NCI-H774 (cell line): Measurements from ENCODE around the gene ZNF169.
A peak's percentile ranks its signal among the peaks of the same experiment; 100 is the strongest.
"Not testable (repeated sequence)": the region's sequence is repeated elsewhere in the genome, so short reads cannot be mapped to it uniquely, and the experiment has no call there.

Experiments
- DNase-seq: peaks from one replicate; lab custom pipeline; 2025; lab: John Stamatoyannopoulos, UW

ZNF169 gene

DNA sequence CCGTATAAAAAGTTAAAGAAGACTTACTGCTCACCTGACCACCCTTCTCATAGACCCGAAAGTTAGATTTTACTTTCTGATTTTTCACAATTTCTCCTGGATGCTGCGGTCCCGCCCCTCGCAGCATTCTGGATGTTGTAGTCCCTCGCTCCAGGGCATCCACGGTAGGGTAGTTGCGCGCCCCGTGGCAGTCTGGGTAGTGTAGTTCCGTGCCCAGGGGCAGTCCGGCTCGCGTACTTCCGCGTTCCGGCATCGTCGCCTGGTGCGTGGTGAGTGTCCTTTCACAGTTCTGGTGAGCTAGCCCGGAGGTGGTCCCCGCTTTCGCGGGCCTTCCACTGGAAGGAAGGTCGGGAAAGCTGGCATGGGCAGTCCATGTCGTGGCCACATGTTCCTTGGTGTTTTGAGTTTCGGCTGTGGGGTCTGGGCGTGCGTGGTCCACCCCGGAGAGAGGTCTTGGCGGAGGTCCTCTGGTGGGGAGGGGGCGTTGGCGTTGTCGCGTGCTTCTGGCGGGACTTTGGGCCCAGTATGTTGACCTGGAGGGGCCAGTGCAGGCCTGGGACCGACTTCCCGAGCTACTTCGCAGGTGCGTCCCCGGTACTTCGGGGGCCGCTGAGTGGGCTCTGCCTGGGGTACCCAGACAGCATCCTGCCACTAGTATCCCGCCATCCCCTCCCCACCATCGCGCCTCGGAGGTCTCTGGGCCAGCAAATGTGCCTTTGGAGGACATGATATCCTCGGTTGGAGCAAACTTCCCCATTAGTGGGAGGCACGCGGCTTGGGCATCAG is at the start of gene ZNF169:
Gene ZNF169 (plus strand): TSS at position 222 of the 786 bp plus-strand sequence. CDS start 19,515 bp downstream, outside the sequence.
- peak; percentile 82 for DNase-seq

DNA sequence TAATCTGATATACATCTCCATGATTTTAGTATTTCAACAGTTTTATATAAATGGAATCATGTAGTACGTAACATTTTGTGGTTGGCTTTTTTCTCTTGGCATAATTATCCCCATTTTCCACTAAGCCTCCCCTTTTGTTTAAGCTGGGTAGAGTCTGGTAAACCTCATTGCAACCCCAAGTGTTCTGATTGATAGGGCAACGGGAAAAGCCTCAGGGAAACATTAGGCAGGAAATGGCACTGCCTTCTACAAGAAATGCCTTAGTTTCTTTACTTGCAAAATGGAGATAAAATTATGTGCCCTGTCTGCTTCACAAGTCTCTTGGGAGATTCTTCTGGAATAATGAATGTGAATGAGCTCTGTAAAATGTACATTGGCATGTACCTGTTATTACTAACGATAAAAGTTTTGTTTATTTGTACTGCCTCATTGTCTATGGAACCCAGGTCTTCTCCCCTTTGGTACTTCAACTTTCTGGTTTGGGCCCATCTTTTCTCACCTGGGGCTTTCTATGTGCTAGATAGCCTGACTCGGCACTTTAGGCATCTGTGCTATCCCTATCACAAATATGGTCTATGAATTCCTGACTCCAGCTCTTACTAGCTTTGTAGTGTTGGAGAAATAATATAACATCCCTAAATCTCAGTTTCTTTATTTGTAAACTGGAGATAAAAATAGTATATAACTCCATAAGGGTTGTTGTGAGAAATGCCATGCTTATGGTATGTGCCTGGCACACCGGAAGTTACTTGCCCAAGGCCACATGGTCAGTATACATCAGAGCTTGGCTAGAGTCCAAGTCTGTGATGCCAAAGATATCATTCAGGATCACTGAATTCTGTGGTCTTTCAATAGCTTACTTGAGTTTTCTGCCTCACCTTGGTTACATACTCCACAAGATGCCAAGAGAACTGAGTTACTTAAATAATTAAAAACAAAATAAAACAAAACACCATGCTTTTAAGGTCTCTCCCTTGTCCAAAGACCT is 48.2 kb upstream of the ZNF169 start:
- no peak for DNase-seq

DNA sequence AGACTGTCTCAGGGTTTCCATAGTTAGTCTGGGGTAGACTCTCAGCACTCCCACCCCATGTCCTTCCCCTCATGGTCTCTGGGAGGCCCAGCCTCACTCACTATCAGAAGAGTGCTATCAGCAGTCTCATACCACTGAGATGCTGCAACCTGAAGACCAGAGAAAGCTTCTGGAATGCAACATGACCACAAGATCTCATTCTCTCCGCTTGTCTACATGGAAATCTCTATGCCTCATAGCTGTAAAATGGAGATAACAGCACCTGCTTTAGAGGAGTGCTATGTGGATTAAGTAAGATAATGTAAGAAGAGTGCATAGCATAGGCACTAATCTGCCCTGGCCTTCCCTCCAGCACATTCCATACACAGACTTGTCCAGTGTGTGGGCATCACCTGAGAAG is 47.0 kb upstream of the ZNF169 start:
- DNase-seq = no peak

DNA sequence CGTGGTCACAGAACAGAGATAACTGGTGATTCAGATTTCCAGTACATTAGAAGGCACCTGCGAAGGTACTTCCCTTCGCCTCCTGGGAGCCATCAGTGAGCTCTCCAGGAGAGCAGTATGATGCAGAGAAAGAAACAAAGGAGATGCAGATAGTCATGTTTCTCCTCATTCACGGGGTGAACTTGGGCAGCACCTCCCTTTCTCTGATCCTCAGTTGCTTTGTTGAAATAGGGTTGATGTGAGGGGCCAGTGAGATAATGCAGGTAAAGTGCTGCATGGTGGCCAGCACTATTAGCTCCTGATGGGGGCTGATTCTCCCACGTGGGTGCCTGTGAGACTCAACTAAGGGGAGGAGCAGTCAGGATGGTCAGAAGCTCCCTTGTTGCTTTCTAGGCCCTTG is 46.6 kb upstream of the ZNF169 start:
- no peak for DNase-seq

DNA sequence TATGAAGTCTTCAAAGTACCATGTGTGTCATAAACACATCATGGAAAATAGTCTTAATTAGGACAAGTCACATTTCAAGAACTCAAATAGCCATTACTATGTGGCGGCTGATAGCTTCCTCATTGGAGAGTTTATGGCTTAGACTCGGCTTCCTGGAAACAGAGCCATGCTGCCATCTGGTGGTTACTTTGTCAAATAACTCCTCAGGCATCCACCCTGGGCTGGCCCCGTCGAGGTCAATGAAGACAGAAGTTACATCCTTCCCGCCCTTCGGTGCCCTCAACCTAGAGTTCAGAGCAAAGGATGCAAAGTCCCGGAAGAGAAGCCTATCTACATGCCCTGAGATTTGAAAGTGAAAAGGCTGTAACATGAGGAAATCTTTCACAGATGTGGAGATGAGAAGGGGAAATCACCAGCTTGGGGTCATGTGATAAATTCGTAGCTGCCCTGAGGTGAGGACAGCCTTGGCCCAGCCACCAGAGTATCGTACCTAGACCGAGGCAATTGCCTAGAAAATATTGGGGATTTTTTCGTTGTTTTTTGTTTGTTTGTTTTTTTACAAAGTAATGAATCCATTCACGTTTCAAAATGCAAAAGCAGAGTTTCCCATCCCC is 45.5 kb upstream of the ZNF169 start:
- DNase-seq = peak; percentile 81

DNA sequence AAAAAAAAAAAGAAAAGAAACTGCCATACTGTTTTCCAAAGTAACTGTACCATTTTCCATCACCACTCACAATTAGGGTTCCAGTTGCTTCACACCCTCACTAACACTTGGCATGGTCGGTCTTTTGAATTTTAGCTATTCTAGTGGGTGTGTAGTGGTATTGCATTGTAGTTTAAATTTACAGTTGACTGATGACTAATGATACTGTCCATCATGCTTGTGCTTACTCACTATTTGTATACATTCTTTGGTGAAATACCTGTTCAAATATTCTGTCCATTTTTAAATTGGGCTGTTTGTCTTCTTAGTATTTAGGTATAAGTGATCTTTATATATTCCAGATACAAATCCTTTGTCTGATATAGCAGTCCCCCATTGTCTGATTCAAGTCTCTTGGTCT is 36.2 kb upstream of the ZNF169 start:
- DNase-seq = no peak

DNA sequence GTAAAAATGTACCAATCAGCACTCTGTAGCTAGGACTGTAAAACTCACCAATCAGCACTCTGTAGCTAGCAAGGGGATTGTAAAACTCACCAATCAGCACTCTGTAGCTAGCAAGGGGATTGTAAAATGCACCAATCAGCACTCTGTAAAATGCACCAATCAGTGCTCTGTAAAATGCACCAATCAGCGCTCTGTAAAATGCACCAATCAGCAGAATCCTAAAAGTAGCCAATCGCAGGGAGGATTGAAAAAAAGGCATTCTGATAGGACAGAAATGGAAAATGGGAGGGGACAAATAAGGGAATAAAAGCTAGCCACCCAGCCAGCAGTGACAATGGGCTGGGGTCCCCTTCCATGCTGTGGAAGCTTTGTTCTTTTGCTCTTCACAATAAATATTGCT is 33.7 kb upstream of the ZNF169 start:
- not testable (repeated sequence) for DNase-seq

DNA sequence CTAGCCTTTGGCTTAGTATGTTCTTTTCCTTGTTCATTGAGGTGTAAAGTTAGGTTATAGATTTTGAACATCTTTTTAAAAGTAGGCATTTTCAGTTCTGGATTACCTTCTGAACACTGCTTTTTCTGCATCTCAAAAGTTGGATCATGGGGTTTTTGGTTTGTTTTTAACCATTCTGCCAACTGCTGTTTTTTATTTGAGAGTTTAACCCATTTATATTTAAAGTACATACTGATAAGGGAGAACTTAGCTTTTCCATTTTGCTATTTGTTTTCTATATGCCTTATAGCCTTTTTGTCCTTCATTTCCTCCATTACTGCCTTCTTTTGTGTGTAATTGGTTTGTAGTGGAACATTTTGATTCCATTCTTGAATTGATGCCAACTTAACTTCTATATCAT is 30.5 kb upstream of the ZNF169 start:
- DNase-seq = no peak

DNA sequence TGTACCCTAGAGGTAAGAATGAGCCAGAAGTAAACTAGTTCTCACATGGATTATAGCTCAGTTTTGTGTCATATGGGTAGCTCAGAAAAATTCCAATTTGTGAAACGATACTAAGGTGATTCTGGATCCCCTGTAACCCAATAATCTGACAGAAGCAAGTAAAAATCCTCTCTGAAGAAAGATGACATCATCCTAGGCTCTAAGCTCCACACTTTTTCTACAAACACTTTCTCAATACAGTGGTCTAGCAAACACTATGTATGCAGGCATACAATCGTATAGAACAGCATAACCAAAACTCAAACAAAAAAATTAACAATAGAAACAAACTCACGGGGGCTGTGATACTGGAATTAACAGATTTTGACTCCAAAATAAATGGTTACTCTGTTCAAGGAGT is 26.7 kb upstream of the ZNF169 start:
- no peak for DNase-seq

DNA sequence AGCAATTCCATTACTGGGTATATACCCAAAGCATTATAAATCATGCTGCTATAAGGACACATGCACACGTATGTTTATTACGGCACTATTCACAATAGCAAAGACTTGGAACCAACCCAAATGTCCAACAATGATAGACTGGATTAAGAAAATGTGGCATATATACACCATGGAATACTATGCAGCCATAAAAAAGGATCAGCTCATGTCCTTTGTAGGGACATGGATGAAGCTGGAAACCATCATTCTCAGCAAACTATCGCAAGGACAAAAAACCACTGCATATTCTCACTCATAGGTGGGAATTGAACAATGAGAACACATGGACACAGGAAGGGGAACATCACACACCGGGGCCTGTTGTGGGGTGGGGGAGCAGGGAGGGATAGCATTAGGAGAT is 18.0 kb upstream of the ZNF169 start:
- DNase-seq = not testable (repeated sequence)

DNA sequence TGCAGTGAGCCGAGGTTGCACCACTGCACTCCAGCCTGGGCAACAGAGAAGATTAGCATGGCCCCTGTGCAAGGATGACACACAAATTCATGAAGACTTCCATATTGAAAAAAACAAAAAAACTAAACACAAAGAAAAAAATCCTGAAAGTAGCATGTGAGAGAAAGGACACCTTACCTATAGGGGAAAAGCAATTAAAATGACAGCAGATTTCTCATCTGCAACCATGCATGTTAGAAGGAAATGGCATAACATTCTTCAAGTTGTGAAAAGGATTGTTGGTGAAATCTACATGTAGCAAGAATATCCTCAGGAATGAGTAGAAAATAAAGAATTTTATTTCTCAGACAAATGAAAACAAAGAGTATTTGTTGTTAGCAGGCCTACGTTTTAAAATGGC is 13.4 kb upstream of the ZNF169 start:
- DNase-seq = no peak

DNA sequence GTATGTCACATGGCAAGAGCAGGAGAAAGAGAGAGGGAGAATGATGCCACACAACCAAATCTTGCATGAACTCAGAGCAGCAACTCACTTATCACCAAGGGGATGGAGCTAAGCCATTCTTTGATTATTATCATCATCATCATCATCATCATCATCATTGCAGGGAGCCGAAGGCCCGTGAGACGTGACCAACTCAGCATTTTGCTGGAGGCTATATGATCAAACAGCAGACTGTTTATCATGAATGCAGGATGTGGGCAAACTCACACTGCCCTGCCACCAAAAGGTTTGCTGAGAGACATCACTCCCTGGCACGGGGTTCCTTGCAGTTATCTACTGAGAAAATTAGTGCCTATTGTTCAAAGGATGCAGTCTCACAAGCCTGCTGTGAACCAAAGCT is 8.6 kb upstream of the ZNF169 start:
- no peak for DNase-seq

DNA sequence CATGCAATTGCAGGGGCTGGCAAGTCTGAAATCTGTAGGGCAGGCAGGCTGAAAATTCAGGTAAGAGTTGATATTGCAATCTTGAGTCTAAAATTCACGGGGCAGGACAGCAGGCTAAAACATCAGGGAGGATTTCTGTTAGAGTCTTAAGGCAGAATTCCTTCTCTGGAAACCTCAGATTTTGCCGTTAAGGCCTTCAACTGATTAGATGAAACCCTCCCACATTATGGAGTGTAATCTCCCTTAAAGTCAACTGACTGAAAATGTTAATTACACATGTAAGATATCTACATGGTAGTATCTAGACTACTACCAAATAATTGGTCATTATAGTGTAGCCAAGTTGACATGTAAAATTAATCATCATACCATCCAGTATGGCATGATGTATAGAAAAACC is 3.1 kb upstream of the ZNF169 start:
- no peak for DNase-seq

DNA sequence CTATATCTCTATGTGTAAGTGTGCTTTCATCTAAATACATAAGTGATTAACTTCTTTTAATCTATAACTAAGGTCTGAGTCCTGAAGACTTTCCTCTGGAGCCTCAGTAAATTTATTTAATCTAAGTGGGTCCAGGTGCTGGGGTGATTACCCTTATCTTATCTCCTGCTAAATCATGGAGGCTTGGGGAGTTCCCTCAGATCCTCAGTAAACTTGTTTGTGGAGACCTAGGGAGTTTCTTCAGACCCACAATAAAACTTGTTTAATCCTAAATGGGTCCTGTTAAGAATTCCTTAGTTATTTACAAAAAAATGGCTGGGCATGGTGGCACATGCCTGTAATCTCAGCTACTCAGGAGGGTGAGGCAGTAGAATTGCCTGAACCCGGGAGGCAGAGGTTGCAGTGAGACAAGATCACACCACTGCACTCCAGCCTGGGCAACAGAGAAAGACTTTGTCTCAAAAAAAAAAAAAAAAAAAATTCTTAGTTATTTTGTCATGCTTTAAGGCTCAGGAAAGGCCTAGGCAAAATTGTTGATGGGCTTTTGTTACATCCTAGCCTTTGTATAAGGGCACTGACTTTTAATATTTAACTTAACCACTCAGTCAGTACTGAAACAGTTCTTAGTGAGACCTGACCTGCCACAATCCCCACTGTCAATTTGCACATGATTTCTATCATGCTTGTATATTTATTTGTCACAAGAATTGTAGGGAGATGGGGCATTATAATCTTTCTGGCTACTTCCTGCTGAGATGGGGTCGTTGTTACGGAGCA is 6.7 kb downstream of the ZNF169 start:
- not testable (repeated sequence) for DNase-seq

DNA sequence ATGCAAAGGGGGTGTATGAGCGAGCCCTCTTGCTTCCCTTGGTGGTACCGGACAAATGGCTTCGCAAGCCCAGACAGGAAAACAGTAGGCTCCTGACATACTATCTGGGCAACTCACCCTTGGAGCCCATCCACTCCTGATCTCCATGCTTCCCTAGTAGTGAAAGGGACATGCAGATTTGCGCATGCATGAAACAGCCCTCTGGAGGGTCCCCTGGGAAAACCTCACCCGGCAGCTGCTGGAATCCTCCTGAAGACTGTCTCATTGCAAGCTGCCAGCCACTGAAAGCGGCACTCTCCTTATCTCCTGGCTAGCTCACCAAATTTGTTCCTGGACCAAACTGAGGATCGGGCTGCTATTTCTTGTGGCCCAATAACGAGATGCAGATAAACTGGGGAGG is 10.2 kb downstream of the ZNF169 start:
- no peak for DNase-seq

DNA sequence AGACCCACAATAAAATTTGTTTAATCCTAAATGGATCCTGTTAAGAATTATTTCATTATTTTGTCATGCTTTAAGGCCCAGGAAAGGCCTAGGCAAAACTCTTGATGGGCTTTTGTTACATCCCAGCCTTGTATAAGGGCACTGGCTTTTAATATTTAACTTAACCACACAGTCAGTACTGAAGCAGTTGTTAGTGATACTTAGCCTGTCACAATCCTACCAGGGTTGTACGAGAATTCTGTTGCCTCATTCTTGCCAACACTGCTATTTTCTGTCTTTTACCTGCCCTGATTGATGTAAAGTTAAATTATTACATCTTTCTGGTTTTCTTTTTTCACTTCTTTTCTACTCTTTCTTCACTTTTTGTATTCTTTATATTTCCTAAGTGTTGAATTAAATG is 10.9 kb downstream of the ZNF169 start:
- DNase-seq = no peak

DNA sequence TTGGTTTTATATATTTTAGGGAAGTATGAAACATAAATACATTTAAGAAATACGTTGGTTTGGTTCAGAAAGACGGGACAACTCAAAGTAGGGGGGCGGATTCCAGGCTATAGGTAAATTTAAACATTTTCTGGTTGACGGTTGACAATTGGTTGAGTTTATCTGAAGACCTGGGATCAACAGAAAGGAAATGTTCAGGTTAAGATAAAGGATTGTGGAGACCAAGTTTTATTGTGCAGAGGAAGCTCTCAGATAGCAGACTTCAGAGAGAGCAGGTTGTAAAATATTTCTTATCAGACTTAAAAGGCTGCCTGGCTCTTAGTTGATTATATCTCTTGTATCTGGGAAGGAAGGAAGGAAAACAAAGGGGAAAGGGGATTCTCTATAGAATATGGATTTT is 17.9 kb downstream of the ZNF169 start:
- DNase-seq = not testable (repeated sequence)

DNA sequence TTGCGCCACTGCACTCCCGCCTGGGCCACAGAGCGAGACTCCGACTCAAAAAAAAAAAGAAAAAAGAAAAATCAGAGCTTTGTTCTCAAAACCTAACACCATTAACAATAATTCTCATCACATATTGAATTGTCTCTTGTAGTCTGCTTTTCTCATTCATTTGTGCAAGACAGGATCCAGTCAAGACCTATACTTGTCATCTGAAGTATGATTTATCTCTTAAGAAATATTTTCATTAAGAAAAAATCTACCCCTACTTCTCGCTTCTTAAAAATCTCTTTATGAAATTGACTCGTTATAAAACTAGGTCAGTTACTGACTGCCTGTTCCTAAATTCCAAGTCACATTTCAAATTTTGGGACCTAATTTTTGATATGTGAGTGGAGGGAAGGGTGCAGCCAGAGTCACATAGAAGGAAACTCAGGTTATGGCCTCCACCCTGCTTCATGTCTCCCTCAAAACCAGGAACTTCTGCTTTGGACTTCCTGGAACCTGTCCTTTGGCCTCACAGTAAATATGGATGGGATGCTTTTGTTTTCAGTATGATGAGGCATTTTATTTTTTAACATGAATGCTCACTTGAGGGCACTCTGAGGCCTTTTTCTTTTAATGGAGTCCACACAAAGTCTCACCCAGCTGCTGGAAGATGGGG is 18.9 kb downstream of the ZNF169 start:
- no peak for DNase-seq

DNA sequence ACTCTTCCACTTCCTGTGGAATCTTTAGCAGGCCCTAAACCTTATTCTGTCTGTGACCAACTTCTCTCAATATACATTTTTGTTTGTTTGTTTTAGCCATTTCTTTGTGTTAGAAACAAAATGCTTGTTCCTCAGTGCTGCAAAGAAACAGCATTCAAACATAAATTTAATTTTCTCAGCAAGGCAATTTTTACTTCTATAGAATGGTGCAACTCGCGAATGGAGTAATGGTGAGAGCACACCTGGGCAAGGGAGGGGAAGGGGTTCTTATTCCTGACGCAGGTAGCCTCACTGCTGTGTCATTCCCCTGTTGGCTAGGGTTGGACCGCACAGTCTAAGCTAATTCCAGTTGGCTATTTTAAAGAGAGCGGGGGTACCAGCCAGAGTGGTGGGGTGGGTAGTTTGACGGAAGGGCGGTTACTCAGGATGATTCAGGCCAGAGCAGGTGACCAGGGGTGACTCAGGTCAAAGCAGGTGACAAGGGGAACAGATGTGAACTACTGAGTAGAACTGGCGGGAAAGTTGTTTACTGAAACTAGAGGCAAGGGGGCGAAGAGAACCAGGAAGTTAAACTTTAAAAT is 21.4 kb downstream of the ZNF169 start:
- DNase-seq = no peak

DNA sequence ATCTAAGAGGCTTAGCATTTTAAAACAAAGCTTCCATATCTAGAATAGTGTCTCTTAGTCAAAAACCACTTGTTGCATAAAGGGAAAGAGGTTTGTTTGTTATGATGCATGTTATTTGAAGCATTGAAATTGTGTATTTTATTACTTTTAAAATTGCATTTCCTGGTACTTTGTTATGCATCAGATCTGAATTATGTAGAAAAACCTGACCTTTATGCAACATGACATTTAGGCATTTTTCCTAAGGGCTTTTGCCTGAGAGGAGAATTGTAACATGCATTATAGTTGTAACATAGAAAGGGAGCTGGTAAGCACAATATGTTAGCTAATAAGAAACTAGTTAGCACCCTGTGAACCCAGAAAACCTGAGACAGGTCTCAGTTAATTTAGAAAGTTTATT is 22.0 kb downstream of the ZNF169 start:
- no peak for DNase-seq

DNA sequence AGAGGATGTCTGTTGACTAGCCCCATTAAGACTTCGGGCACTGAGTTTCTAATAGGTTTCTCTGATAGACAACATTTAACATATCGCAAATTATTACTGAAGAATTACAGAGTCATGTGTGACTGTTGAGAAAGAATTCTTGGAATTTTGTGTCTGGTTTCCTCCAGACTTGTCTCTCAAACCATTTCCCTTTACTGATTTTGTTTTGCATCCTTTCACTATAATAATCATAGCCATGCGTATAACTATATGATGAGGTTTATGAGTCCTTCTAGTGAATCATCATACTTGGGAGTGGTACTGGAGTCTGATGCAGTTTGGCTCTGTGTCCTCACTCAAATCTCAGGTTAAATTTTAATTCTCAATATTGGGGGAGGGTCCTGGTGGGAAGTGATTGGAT is 27.0 kb downstream of the ZNF169 start:
- DNase-seq = no peak
